T follicular helper cell (primary cell): ENCODE data around the gene LRRC8C.
A peak's percentile ranks its signal among the peaks of the same experiment; 100 is the strongest.

Experiments
- DNase-seq: peaks from one replicate; pipeline ENCODE4 v3.0.0-alpha.2; 2020; ENCODE audit warnings: low read depth

The LRRC8C gene

GRCh38 chr1:89732643-89733222 is 99.8 kb downstream of the LRRC8C start:
- DNase-seq = no peak

- DNase-seq = no peak
These were observed 100.8 kb downstream of the LRRC8C start for GRCh38 chr1:89733748-89734147.

DNA sequence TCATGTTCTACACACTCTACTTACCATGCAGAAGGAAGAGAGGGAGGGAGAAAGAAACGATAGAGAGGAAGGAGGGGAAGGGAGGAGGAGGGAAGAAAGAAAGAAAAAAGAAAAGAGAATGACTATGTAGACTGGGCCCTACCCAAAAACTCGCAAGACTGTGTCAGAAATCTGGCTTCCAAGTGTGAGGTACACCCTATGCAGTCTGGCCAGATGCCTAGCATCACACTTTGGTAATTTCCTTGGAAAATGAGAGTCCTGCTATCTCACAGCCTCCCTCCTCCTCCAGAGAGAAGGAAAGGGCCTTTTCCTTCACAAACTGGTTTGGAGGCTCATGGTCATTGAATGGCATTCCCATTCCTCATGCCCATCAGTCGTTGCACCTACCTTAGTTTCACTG is 101.5 kb downstream of the LRRC8C start:
- DNase-seq = no peak

GRCh38 chr1:89735479-89735878 is 102.6 kb downstream of the LRRC8C start:
- DNase-seq = no peak

GRCh38 chr1:89736937-89737733 is 104.2 kb downstream of the LRRC8C start:
- DNase-seq = no peak

DNA sequence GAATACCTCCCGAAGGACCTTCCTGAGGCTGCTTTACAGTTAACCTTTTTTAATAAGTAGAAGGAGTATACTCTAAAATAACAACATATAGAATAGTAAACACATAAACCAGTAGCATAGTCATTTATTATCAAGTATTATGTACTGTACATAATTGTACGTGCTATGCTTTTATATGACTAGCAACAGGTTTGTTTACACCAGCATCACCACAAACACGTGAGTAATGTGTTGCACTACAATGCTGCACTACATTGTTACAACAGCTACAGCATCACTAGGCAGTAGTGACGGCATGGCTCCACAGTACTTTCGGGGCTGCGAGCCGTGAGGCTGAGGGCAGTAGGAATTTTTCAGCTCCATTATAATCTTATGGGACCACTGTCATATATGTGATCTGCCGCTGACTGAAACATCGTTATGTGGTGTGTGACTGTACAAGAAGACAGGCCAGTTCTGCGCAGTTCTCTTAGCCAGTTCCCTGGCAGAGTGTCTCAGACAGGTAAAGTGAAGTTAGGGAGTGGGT is 105.1 kb downstream of the LRRC8C start:
- no peak for DNase-seq

GRCh38 chr1:89739013-89739843 is 106.3 kb downstream of the LRRC8C start:
- no peak for DNase-seq

GRCh38 chr1:89739844-89740216 is 106.9 kb downstream of the LRRC8C start:
- DNase-seq = no peak

DNA sequence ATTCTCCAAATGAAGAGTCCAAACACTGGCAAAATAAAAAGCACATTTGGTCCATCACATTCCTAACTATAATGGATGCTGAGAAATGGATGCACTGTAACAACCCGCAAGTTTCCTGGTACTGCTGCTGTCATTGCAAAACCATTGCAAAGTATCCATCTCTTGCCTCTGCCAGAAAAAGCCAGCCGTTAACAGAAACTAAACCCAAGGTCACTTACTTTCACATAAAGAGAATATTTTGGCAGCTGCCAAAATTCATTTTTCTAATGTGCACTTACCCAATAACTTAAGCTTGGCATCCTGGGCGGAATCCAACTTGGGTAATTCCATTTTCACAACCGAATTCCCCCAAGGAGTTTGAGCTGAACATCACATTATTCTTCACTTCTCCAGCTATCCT is 110.9 kb downstream of the LRRC8C start:
- DNase-seq = no peak

DNA sequence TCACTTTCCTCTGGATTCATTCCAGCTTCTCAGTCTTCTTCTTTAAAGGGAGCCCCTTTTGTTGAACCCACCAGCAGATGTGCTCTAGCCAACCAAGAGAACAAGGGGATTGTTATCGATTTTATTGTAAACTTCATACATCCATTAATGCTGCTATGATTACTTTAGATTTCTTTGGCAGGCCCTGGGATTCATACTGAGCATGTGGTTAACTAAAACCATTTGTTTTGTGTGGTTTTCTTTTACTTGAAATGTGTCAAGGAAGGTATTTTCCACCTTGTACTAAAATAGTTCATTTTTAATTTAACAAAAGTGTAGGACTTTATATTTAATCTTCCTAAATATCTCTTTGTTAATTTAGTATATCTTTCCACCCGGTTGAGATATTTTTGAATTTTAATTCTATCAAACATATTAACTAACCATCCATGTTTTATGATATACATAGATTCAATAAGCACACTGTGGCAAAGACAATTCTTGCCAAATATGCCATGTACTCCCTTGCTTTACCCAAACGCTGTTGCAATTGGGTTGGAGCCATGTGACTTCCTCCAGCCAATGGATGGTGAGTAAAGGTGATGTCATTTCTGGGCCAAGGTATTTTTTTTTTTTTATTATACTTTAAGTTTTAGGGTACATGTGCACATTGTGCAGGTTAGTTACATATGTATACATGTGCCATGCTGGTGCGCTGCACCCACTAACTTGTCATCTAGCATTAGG is 113.7 kb downstream of the LRRC8C start:
- DNase-seq = no peak

DNA sequence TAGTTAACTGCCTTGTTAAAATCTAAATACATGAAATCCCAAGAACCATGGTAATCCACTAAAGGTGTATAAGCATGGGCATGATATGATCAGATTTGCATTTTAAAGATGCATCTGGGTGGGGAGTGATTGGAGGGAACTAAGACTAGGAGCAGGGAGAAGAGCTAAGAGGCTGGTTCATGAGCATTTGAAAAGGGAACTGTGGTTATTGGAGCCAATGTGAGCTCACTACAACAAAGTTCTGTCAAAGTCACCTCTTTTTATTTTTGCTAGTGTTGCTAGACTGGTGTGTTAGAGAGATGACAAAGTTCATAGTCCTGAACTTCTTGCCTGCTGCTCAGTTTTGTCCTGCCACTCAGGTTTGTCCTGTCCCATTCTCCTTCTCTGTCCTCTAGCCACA is 120.8 kb downstream of the LRRC8C start:
- DNase-seq = no peak

GRCh38 chr1:89754518-89754917 is 121.6 kb downstream of the LRRC8C start:
- DNase-seq = no peak

GRCh38 chr1:89755591-89755990 is 122.7 kb downstream of the LRRC8C start:
- no peak for DNase-seq

GRCh38 chr1:89757532-89757931 is 124.6 kb downstream of the LRRC8C start:
- no peak for DNase-seq

- no peak for DNase-seq
These were observed 125.2 kb downstream of the LRRC8C start for GRCh38 chr1:89758156-89758555.

- DNase-seq = no peak
These were observed 126.1 kb downstream of the LRRC8C start for GRCh38 chr1:89759036-89759435.

DNA sequence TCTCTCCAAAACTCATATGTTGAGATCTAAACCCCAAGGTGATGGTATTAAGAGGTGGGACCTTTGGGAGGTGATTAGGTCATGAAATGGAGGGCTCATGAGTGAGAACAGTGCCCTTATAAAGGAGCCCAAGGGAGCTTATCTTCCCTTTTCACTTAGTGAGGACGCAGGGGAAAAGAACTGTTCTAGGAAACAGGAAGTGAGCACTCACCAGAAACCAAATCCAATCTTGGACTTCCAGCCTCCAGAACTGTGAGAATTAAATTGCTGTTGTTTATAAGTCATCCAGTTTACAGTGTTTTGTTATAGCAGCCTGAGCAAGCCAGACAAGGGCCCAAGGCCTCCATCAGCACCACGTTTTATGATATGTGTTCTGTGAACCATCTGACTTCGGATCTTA is 127.6 kb downstream of the LRRC8C start:
- no peak for DNase-seq

GRCh38 chr1:89761338-89761737 is 128.4 kb downstream of the LRRC8C start:
- no peak for DNase-seq

DNA sequence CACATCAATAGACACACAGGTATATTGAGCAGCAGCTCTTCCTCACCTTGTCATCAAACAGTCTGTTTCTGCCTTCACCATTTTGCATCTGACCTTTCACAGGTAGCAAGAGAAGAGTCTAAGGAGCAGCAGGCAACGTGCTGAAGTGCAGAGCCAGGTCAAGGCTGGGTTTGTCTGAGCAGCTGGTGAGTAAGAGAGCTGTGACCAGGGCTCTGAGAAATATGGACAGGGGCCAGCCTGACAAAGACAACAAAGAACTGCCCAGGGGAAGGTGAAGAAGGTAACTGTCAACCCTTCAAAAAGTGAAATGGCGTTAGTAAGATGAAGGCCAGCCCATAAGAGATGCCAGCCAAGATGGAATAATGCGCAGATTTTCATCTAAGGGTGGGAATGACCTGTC is 129.0 kb downstream of the LRRC8C start:
- no peak for DNase-seq

DNA sequence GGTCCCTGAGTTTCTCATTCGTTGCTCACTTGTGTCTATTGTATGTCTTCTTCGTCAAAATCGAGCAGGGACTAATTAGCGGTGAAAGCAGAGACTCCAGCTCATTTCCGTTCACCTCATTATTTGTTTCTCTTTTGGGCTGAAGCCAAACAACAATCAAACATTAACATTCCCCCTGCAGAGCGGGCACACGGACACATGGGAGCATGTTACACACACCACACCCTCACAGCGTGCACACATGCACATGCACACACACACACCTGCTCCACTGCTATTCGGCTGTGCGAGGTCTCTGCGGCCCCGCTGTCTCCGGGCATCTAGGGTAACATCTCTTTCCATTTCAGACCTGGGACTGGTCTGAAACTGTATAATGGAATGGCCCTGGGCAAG is 129.5 kb downstream of the LRRC8C start:
- no peak for DNase-seq

DNA sequence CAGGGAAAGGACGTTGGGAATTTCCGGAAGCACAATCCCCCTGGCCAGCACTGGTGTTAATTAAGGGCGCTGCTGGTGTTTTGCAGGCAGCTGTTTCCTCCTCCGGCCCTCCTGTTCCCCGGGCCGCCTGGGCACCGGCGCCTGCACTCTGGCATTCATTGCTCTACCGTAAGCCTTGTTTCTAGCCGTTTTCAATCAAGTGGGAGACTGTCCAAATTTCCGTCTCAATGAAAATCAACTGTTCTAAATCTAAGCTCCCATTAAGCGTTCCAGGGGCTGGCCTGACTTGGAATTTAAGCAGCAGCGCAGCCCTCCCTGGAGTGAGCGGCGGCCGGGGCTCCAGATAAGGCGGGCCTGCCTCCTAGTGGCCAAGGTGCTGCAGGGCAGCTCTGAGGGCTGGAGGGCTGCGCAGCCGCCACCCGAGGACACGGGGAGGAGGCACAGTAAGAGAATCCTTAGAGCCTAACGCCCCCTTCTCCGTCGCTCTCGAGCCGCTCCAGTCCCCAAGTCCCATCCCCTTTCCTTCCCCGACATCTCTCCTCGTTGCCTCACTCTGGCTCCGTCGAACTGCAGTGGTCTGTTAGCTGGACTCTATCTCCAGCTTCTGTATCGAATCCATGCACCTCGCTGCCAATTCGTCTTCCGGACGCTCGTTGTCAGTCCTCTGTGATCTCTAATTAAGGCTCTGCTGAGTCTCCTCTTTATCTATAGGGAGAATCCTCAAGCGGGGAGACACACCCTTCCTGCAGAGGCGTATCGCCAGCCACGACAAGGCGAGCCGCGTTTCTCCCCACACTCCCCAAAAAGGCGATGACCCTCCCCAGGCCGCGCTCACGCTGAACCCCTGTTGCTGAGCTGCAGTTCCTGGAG is 130.1 kb downstream of the LRRC8C start:
- peak; percentile 81 for DNase-seq
